Stimulated activated CD4-positive, alpha-beta T cell treated with anti-CD3 and anti-CD28 coated beads, Interleukin-2, amount 100 ng/mL, for 48 hours (primary cell): ENCODE data around the gene DNAH7.
"Not testable (repeated sequence)": the region's sequence is repeated elsewhere in the genome, so short reads cannot be mapped to it uniquely, and the experiment has no call there.

Source experiments
- DNase-seq, 2 donors: peaks; one replicate each; pipeline ENCODE4 v3.0.0-alpha.2; 2020

The DNAH7 gene

DNA sequence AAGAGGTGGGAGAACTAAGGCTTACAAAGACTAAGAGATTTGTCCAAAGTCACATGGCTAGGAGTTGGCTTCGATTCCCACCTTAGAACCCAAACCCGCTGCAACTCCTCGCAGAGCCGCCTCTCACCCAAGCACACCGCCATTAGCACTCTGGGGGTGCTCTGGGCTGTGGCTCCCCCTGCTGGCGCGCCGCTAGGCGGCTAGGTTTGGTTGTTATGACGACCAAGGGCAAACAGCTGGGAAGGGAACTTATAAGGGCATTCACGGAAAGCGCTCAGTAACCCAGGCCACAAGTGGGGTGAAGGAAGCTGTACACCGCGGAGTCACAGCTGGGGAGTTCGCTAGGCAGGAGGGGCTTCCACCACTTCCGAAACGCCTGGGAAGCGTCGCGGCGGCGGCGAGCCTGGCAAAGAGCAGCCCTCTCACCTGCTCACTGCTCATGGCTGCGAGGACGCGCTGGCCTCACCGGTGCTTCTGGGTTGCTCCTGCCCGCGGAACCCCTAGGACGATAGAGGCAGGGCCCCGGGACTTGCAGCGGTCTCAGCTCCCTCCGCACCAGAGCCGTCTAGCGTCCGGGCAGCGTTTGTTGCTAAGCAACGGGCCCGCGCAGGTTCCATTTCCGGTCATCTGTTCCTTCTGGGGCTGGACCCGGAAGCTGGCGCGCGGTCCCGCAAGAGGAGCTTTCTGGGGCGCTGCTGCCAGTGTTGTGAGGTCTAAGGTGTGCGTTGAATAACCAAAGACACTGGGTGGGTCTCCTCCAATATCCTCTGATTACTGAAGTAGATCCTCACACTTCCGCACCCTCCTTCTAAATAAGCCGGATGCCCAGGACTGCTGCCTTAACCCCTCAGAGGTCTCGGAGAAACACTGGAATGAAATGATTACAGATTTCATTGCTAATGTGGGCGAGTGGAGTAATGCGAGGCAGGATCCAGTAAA lies at the start of gene DNAH7:
Gene DNAH7 (minus strand): TSS at position 567 of the 939 bp plus-strand sequence. CDS start 126 bp downstream, at position 441.
- peak; percentile 90 for DNase-seq

DNA sequence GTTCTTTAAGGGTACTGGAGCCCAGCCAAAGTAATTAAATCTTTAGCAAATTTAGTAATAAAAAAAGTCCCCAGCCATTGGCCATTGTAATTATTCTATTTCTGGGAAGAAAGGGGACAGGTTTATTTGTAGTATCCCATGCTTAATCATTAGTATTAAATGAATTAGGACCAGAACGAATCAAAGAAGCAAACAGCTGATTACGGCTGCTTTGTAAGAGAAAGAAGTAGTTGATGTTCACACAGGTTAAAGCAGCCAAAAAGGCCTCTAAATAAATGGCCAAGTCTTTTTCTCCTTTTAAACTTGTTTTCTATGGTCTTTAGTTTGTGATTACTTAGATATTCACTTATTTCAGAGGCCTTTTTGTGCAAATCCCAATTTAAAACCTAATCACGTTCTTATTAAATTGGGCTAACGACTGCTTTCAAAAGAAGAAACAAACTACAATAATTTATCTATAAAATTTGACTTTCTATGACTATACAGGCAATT lies 48.6 kb upstream of the DNAH7 start:
- DNase-seq: no peak

GRCh38 chr2:196113061-196113974 lies 44.7 kb upstream of the DNAH7 start:
- DNase-seq: no peak

DNA sequence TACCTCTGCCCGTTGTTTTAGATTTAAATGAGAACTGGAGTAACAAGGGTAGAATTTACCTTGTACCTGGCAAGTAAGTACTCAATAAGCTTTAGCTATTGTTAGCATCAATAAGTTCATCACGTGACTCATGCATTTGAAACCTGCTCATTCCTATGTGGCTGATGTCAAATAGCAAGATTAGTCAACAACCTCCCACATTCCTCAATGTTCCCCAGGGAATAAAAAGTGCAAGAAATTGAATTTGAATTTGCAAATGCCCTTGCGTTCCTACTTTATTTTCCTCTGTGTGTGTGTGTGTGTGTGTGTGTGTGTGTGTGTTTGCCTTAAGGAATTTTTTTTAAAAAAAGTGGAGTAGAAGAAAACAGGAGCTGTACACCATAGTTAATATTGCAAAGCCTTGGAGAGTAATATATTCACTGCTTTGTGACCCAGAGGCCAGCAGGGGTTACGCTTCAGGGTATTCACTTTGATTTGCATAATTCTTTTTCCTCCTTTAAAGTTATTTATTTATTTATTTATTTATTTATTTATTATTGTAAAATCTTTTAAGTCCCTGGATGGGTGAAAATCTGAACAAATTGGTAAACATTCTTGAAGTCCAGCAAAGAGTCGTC lies 43.9 kb upstream of the DNAH7 start:
- DNase-seq: no peak

GRCh38 chr2:196108604-196109003 lies 40.0 kb upstream of the DNAH7 start:
- DNase-seq: no peak

GRCh38 chr2:196105951-196106350 lies 37.3 kb upstream of the DNAH7 start:
- no peak for DNase-seq

GRCh38 chr2:196104066-196104465 lies 35.4 kb upstream of the DNAH7 start:
- DNase-seq: no peak

DNA sequence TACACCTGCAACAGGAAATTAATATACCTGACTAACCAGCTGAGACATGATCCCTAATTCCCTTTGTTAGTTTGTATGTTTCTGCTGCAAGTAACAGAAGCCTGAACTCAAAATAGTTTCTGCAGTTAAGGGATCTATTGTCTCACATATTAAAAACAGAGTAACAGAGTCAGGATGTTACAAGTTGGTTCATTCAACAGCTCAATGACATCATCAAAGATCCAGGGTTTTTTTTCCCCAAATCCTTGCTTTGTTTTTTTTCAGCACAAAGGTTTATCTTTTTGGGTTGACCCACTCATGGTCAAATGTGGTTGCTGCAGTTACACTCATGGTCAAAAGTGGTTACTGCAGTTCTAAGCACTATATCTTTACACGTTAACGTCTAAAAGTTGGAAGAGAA lies 35.0 kb upstream of the DNAH7 start:
- DNase-seq: no peak

DNA sequence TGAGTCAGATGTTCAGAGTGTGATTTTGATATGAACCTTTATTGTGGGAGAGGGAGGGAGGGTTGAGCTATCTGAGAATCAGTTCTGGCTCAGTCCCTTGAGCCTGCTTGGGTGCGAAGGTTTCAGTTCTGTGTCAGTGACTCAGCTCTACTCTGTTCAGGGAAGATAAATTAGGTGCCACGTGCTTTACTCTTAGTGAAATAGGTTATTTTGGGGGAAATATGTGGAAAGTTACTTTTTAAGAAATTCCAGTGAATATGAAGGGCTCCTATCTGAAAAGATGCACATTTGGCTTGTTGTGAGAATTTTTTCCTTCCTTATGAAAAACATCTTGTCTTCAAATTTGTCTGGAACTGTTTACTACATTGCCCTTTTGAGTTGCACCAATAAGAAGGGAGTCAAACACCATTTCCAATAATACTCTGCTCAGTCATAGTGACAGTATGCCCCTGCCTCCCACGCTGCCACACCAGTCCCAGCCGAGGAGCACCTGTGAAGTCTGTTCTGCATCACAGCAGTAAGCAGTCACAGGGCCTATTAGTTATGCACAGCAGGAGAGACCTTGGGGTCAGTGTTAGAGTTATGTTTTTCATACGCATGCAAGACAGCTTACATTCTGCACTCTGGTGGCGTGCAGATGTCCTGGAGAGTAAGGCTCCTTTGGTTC lies 32.8 kb upstream of the DNAH7 start:
- peak; percentile 10 to 29 for DNase-seq

DNA sequence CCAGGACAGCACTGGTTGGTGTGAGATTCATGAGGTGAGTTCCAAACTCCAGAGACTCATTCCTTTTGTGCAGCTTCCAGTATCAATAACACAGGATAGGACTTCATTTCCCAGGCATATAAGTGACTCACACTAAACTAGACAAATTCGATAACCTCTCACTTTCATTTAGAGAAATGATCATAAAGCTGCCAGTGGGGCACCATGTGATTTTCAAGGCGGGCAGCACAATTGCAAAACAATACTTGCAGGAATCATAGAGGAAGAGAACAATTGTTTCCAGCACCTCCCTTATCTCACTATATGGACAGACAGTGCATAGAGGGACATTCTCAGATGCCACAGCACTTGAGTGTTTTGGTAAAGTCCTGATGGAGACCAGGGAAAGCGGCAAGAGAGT lies 31.3 kb upstream of the DNAH7 start:
- no peak for DNase-seq

- DNase-seq: no peak
Measured at GRCh38 chr2:196097864-196098660, 29.4 kb upstream of the DNAH7 start.

GRCh38 chr2:196096982-196097745 lies 28.5 kb upstream of the DNAH7 start:
- DNase-seq: no peak

- DNase-seq: no peak
Measured at GRCh38 chr2:196096264-196096663, 27.6 kb upstream of the DNAH7 start.

DNA sequence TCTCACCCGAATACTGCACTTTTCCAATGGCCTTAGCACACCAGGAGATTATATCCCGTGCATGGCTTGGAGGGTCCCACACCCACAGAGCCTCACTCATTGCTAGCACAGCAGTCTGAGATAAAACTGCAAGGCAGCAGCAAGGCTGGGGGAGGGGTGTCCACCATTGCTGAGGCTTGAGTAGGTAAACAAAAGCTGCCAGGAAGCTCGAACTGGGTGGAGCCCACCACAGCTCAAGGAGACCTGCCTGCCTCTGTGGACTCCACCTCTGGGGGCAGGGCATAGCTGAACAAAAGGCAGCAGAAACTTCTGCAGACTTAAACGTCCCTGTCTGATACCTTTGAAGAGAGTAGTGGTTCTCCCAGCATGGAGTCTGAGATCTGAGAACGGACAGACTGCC lies 20.8 kb upstream of the DNAH7 start:
- not testable (repeated sequence) for DNase-seq

DNA sequence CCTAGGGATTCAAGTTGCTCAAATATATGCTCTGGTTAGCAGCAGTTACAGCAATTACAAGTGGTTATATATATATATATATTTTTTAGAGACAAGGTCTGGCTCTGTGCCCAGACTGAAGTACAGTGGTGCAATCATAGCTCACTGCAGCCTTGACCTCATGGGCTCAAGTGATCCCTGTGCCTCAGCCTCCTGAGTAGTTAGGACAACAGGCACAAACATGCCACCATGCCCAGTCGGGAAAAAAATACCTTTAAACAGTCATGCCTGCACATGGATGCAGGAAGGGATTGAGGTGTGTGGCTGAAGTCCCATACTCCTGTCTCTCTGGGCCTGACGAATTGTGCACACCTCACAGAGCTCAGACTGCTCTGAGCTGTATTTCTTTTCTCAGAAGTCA lies 19.6 kb upstream of the DNAH7 start:
- DNase-seq: no peak

- DNase-seq: no peak
Measured at GRCh38 chr2:196086517-196087368, 18.1 kb upstream of the DNAH7 start.

GRCh38 chr2:196083601-196084000 lies 15.0 kb upstream of the DNAH7 start:
- no peak for DNase-seq

GRCh38 chr2:196080526-196080925 lies 11.9 kb upstream of the DNAH7 start:
- DNase-seq: no peak

DNA sequence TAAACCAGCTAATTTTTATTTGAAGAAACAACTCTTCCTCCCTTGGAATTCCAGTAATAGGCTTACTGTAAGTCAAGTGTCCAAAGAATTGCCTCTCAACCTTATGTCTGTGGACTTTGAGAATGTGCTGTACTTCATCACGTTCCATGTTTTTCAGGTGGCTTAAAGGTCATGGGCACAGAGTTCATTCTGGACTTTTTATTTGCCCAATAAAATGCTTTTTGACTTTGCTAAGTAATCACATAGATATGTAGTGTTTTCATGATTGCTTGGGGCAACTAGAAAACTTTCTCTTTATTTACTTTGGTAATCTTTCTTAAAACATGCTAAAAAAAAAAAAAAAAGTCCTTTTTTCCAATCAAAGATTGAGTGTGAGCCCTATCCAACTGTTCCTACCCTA lies 10.4 kb upstream of the DNAH7 start:
- DNase-seq: no peak

DNA sequence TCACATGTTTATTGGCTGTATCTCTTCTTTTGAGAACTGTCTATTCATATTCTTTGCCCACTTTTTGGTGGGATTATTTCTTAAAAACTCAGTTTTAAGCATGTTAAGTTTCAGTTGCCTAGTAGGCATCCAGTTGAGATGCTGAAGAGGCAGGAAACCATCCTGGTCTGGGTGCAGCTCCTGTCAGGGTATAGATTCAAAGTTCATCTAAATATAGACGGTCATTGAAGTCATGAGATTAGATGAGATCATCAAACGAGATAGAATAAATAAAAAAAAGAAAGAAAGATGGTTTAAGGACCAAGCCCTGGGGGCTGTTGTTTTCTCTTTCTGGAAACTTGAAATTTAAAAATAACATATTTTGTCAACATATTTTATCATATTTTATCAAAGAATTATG lies 9.2 kb upstream of the DNAH7 start:
- DNase-seq: no peak
